Astrocyte of the spinal cord (primary cell): ENCODE data around the gene TGM2.

Source experiments
- DNase-seq: peaks from one replicate; pipeline ENCODE4 v3.0.0; 2011; ENCODE audit warnings: low read depth, low spot score
- H3K4me3 ChIP-seq: 2 replicates; pipeline ENCODE4 v1.5.1; 2011; ENCODE audit warnings: low read depth, mild to moderate bottlenecking, low read length, moderate library complexity
- CTCF ChIP-seq: IDR thresholded peaks from 2 replicates; pipeline ENCODE4 v1.5.1; 2012; ENCODE audit warnings: low read depth, mild to moderate bottlenecking, low read length, inconsistent platforms
- in situ Hi-C: cut with HindIII; loops from 2 replicates; pipeline ENCODE4 v1.10.0; 2017; ENCODE audit warnings: low sequenced_read_pairs

TGM2 gene

GRCh38 chr20:38135651-38136420 is 29.2 kb downstream of the TGM2 start:
- DNase-seq, result no peak
- no peak for TF ChIP-seq CTCF
- in situ Hi-C loops, result no loop called here
- H3K4me3 ChIP-seq, result no peak overlapping the region

GRCh38 chr20:38135271-38135650 is 29.8 kb downstream of the TGM2 start:
- no peak for TF ChIP-seq CTCF
- in situ Hi-C loops, result no loop called here
- DNase-seq, result no peak
- H3K4me3 ChIP-seq, result no peak overlapping the region

GRCh38 chr20:38134427-38135270 is 30.4 kb downstream of the TGM2 start:
- in situ Hi-C loops, result no loop called here
- DNase-seq, result peak; percentile 88
- H3K4me3 ChIP-seq, result no peak overlapping the region
- TF ChIP-seq CTCF, result no peak

GRCh38 chr20:38133680-38134426 is 31.2 kb downstream of the TGM2 start:
- DNase-seq, result no peak
- in situ Hi-C loops, result no loop called here
- no peak overlapping the region for H3K4me3 ChIP-seq
- no peak for TF ChIP-seq CTCF

GRCh38 chr20:38132910-38133501 is 32.1 kb downstream of the TGM2 start:
- in situ Hi-C loops, result no loop called here
- no peak for DNase-seq
- TF ChIP-seq CTCF, result no peak
- no peak overlapping the region for H3K4me3 ChIP-seq

- no peak for DNase-seq
- H3K4me3 ChIP-seq, result no peak overlapping the region
- no peak for TF ChIP-seq CTCF
- in situ Hi-C loops, result no loop called here
Measured at GRCh38 chr20:38132156-38132909, 32.7 kb downstream of the TGM2 start.
